Muscle of leg (tissue), 11 donors: ENCODE results near the gene PRR7. TPM values are rescaled to one million over a fixed set of nuclear protein-coding genes. Genes with fewer than 3 reads are reported as not detected.

ENCODE experiments used
- DNase-seq: peaks from one replicate; pipeline ENCODE4 v3.0.0; 2013
- H3K27ac ChIP-seq: one replicate; pipeline ENCODE4 v1.5.1; 2013; ENCODE audit warnings: mild to moderate bottlenecking, low read length, control low read depth
- H3K27me3 ChIP-seq: one replicate; pipeline ENCODE4 v1.6.1; 2013; ENCODE audit warnings: low read length; ENCODE audit not compliant: control insufficient read depth, insufficient read depth
- H3K36me3 ChIP-seq: one replicate; pipeline ENCODE4 v1.6.1; 2013; ENCODE audit warnings: low read length; ENCODE audit not compliant: control insufficient read depth, insufficient read depth
- H3K4me1 ChIP-seq: one replicate; pipeline ENCODE4 v1.6.1; 2013; ENCODE audit warnings: low read length; ENCODE audit not compliant: control insufficient read depth, insufficient read depth
- H3K4me3 ChIP-seq: one replicate; pipeline ENCODE4 v1.5.1; 2013; ENCODE audit warnings: low read length, control low read depth
- H3K9me3 ChIP-seq: replicated peaks from 2 replicates; pipeline ENCODE4 v1.6.1; 2013; ENCODE audit warnings: low read depth, low read length; ENCODE audit not compliant: control insufficient read depth
- WGBS: methylation state at CpG from one replicate; pipeline ENCODE4 v1.1.5; 2013; ENCODE audit warnings: missing lambda C conversion rate; ENCODE audit not compliant: insufficient coverage; 5-methylcytosine and 5-hydroxymethylcytosine counted together
- polyA plus RNA-seq, 8 donors: library from polyadenylated mRNA; unstranded; fragments of 120-200 nt; gene quantifications; one replicate each; pipeline versions ENCODE4 v1.2.1 to v1.2.3, GENCODE V29; 2013; ENCODE audit warnings: inconsistent platforms in 1 of 8, low replicate concordance in 1 of 8; ENCODE audit not compliant: insufficient read length in 8 of 8, insufficient read depth in 1 of 8
- total RNA-seq: library from RNA; stranded (reverse); fragments of 120-200 nt; gene quantifications from one replicate; pipeline ENCODE4 v1.2.4, GENCODE V29; 2013

The PRR7 gene
- total and polyA plus RNA-seq, 9 donors = 0.70 to 1.7 (median 1.0) TPM

DNA sequence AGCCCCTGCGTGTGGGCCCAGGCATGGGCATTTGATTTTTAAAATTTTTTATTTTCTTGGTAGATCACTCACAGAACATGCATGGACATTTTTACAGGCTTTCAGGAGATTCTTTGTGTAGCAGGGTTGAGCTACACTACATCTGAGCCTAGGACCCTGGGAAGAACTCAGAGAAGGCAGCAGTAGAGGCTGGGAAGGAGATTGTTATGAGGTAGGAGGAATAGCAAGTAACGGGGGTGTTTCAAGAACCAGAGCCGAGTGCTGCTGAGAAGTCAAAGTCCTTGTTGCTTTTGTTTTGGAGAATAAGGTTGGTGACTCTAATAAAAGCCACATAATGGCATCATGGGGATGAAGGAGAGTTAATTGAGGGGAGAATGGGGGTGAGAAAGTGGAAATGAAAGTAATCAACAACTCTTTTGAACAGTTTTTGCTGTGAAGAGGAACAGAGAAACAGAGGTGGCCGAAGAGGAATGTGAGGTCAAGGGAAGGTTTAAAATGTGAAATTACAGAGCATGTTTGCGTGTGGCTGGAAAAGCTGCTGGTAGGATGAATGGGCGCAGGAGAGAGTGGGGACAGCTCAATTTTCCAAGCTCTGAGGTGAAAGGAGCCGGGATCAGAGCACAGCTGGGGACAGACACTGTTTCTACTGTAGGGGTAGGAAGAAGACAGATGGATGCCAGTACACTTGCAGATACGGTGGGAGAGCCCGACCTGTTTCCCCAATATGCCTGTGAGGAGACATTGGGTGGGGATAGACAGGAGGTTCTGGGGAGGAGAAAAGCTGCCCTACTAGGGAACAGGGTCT is 55.5 kb downstream of the PRR7 start:
- H3K36me3 ChIP-seq = peaks cover 12% of the 10 kb centered on the region
- no peak overlapping the region for H3K4me3 ChIP-seq
- no peak overlapping the region for H3K27ac ChIP-seq
- H3K27me3 ChIP-seq = peaks cover 4% of the 10 kb centered on the region
- WGBS = 56% methylated on average over 8 of the region's 9 CpGs
- peaks cover 34% of the 10 kb centered on the region for H3K4me1 ChIP-seq
- H3K9me3 ChIP-seq = no peaks in the 10 kb centered on the region
- DNase-seq = no peak

- H3K36me3 ChIP-seq = peaks cover 16% of the 10 kb centered on the region
- 84% methylated on average over 16 of the region's 16 CpGs for WGBS
- DNase-seq = no peak
- peaks cover 31% of the 10 kb centered on the region for H3K4me1 ChIP-seq
- peaks cover 4% of the 10 kb centered on the region for H3K27me3 ChIP-seq
- no peak overlapping the region for H3K27ac ChIP-seq
- H3K9me3 ChIP-seq = no peaks in the 10 kb centered on the region
- H3K4me3 ChIP-seq = no peak overlapping the region
Measured at GRCh38 chr5:177502886-177503285, 56.3 kb downstream of the PRR7 start.

DNA sequence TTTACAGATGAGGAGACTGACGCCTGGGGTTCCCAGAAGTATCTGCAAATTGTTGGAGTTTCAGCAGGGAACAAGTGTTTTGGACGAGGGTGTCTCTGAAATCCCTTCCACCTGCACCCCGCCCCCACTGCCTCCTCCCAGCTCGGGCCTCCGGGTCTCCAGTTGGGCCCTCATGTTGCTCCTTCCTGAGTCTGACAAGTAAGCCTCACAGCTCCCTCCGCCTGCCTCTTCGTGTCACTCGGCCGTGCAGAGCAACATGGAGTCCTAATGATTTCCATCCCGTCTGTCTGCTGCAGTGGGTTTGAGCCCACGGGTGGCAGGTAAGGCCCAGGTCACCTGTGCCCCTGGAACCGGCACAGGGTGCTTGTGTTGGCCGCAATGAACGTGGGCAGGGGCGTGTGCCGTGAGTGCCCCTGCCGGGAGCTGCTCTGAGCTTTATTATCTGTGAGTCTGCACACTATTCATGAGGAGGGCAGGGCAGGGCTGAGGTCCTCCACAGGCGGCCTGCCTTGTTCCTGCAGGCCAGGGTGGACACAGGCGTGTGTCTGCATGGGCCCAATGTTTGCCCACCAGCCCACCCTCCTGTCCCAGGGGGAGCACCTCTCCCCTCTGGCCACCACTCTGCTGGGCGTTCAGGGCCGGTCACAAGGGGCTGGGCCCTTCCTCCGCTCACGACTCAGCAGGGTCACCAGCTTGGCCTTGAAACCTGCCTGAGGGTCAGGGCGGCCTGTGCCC is 56.9 kb downstream of the PRR7 start:
- no peaks in the 10 kb centered on the region for H3K9me3 ChIP-seq
- DNase-seq = no peak
- no peak overlapping the region for H3K4me3 ChIP-seq
- H3K27ac ChIP-seq = no peak overlapping the region
- peaks cover 16% of the 10 kb centered on the region for H3K36me3 ChIP-seq
- peaks cover 4% of the 10 kb centered on the region for H3K27me3 ChIP-seq
- WGBS = 82% methylated on average over 20 of the region's 24 CpGs
- H3K4me1 ChIP-seq = peaks cover 25% of the 10 kb centered on the region

GRCh38 chr5:177504086-177505056 is 57.8 kb downstream of the PRR7 start:
- no peaks in the 10 kb centered on the region for H3K9me3 ChIP-seq
- 92% methylated on average over 47 of the region's 47 CpGs for WGBS

GRCh38 chr5:177505075-177505474 is 58.5 kb downstream of the PRR7 start:
- no peak overlapping the region for H3K4me3 ChIP-seq
- peaks cover 31% of the 10 kb centered on the region for H3K4me1 ChIP-seq
- peaks cover 16% of the 10 kb centered on the region for H3K36me3 ChIP-seq
- H3K9me3 ChIP-seq = no peaks in the 10 kb centered on the region
- no CpG with 5 or more reads among the region's 4 CpGs for WGBS
- no peaks in the 10 kb centered on the region for H3K27me3 ChIP-seq
- H3K27ac ChIP-seq = no peak overlapping the region
- DNase-seq = no peak

More at GRCh38 chr5:177504086-177505056, 57.8 kb downstream of the PRR7 start:
- peaks cover 16% of the 10 kb centered on the region for H3K36me3 ChIP-seq
- no peak for DNase-seq
- H3K4me3 ChIP-seq = no peak overlapping the region
- H3K27me3 ChIP-seq = no peaks in the 10 kb centered on the region
- H3K27ac ChIP-seq = no peak overlapping the region
- H3K4me1 ChIP-seq = peaks cover 29% of the 10 kb centered on the region

Other genes with a start within 250 kb of the PRR7 start
- 15.1 TPM for gene RAB24, start 143.1 kb upstream of the PRR7 start, total RNA-seq
- 10 to 100 TPM; 20.3 to 31.9 (median 24.1) TPM for gene RAB24, start 143.1 kb upstream of the PRR7 start, polyA plus RNA-seq
- 63.0 TPM for gene PRELID1, start 143.0 kb upstream of the PRR7 start, total RNA-seq
- gene PRELID1, start 143.0 kb upstream of the PRR7 start, polyA plus RNA-seq = 10 to 100 TPM; 75.0 to 94.0 (median 89.4) TPM
- 18.0 TPM for gene MXD3, start 134.9 kb upstream of the PRR7 start, total RNA-seq
- 10 to 100 TPM; 20.5 to 36.7 (median 24.9) TPM for gene MXD3, start 134.9 kb upstream of the PRR7 start, polyA plus RNA-seq
- 85.3 TPM for gene LMAN2, start 95.1 kb upstream of the PRR7 start, total RNA-seq
- gene LMAN2, start 95.1 kb upstream of the PRR7 start, polyA plus RNA-seq = 100 to 1,000 TPM in 1 of 8 donors, 10 to 100 TPM in 7; 77.9 to 102 (median 86.3) TPM
- 16.2 TPM for gene RGS14, start 88.9 kb upstream of the PRR7 start, total RNA-seq
- gene RGS14, start 88.9 kb upstream of the PRR7 start, polyA plus RNA-seq = 10 to 100 TPM; 10.4 to 17.2 (median 12.5) TPM
- gene SLC34A1, start 62.4 kb upstream of the PRR7 start, total RNA-seq = not detected
- gene SLC34A1, start 62.4 kb upstream of the PRR7 start, polyA plus RNA-seq = not detected
- gene PFN3, start 46.2 kb upstream of the PRR7 start, total RNA-seq = not detected
- gene PFN3, start 46.2 kb upstream of the PRR7 start, polyA plus RNA-seq = not detected
- 0.27 TPM for gene F12, start 37.2 kb upstream of the PRR7 start, total RNA-seq
- gene F12, start 37.2 kb upstream of the PRR7 start, polyA plus RNA-seq = 1 to 10 TPM in 1 of 8 donors, under 1 TPM in 6, not detected in 1; 0.14 to 1.0 (median 0.45) TPM
- 13.8 TPM for gene GRK6, start 20.1 kb upstream of the PRR7 start, total RNA-seq
- gene GRK6, start 20.1 kb upstream of the PRR7 start, polyA plus RNA-seq = 10 to 100 TPM; 16.0 to 25.0 (median 19.7) TPM
- gene DBN1, start 26.8 kb downstream of the PRR7 start, total RNA-seq = 97.3 TPM
- gene DBN1, start 26.8 kb downstream of the PRR7 start, polyA plus RNA-seq = 100 to 1,000 TPM; 197 to 295 (median 267) TPM
- gene PDLIM7, start 50.8 kb downstream of the PRR7 start, total RNA-seq = 97.1 TPM
- 100 to 1,000 TPM; 152 to 458 (median 295) TPM for gene PDLIM7, start 50.8 kb downstream of the PRR7 start, polyA plus RNA-seq
- gene DOK3, start 63.0 kb downstream of the PRR7 start, total RNA-seq = 2.7 TPM
- 1 to 10 TPM; 4.2 to 9.9 (median 6.8) TPM for gene DOK3, start 63.0 kb downstream of the PRR7 start, polyA plus RNA-seq
- gene DDX41, start 70.1 kb downstream of the PRR7 start, total RNA-seq = 49.7 TPM
- 10 to 100 TPM; 44.4 to 69.0 (median 55.9) TPM for gene DDX41, start 70.1 kb downstream of the PRR7 start, polyA plus RNA-seq
- gene FAM193B, start 107.7 kb downstream of the PRR7 start, total RNA-seq = 43.8 TPM
- 10 to 100 TPM; 36.8 to 65.0 (median 51.8) TPM for gene FAM193B, start 107.7 kb downstream of the PRR7 start, polyA plus RNA-seq
- 48.0 TPM for gene TMED9, start 145.4 kb downstream of the PRR7 start, total RNA-seq
- 100 to 1,000 TPM; 117 to 161 (median 138) TPM for gene TMED9, start 145.4 kb downstream of the PRR7 start, polyA plus RNA-seq
- 22.0 TPM for gene B4GALT7, start 153.3 kb downstream of the PRR7 start, total RNA-seq
- gene B4GALT7, start 153.3 kb downstream of the PRR7 start, polyA plus RNA-seq = 10 to 100 TPM; 17.3 to 23.6 (median 19.9) TPM